ENCODE results near the gene TP73. TPM values are rescaled to one million over a fixed set of nuclear protein-coding genes. Genes with fewer than 3 reads are reported as not detected.

The TP73 gene
- total RNA-seq, 1 experiment from 2014 or later, result 6.9 TPM

DNA sequence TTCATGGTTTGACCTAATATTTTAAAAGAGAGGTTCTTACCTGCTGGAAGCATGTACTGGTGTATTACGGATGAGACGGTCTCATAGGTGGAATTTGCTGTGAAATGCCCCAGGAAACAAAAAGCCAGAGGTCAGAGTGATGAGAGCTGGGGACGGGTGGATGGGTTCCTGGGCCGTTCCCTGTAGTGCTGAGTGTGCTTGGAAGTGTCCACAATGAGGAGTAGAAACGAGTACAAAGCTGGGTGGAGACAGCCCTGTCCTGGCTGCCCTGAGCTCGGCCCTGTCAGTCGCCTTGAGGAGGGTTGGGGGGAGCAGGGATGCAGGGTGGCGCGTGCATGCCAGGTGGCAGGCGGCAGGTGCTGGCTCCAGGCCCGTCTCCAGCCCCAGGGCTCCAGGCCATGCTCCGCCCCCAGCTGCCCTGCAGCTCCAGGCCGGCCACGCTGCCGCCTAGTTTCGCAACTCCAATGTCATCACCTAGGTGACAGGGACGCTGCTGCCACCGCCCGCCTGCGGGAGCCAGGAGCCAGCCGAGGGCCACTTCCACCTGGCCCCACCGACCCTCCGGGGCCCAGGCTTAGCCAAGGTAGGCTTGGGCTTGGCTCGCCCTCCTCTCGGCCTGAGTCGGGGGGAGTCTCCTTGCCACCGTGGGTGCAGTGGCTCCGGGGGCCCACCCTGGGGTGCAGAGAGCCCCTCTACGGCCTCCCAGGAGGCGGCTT, 16.4 kb downstream of the TP73 start:
- CTCF ChIA-PET, result no interaction called here
- no peaks in the 10 kb centered on the region for H3K9me3 ChIP-seq (ENCODE audit: insufficient read depth, low read depth)
- no peak overlapping the region for H3K4me3 ChIP-seq
- no peaks in the 10 kb centered on the region; the same call in 1 of the 2 replicates for H4K20me1 ChIP-seq (ENCODE audit: insufficient read depth)
- no peak overlapping the region for H3K27ac ChIP-seq
- peaks cover 24% of the 10 kb centered on the region; the same call in 1 of the 2 replicates for H3K27me3 ChIP-seq (ENCODE audit: insufficient read depth, low read depth)
- H3K79me2 ChIP-seq (ENCODE audit: low read depth), result no peaks in the 10 kb centered on the region
- peaks cover 20% of the 10 kb centered on the region; the same call in 1 of the 2 replicates for H3K4me1 ChIP-seq (replicated peaks; ENCODE audit: insufficient read depth)
- POLR2A ChIA-PET (ENCODE audit: unreplicated experiment), result interaction anchor here (0.6 kb wide), 2 partner anchors 26 to 142 kb away, joined by 5 to 6 read pairs; no protein-coding TSS in a partner anchor
- DNase-seq, result peak; percentile 75 to 94
- peak overlapping the region; percentile 61 for H3K4me2 ChIP-seq
- no peak overlapping the region for H2AFZ ChIP-seq
- no peaks in the 10 kb centered on the region for H3K36me3 ChIP-seq (ENCODE audit: low read depth)
- TF ChIP-seq, protein P1, sequence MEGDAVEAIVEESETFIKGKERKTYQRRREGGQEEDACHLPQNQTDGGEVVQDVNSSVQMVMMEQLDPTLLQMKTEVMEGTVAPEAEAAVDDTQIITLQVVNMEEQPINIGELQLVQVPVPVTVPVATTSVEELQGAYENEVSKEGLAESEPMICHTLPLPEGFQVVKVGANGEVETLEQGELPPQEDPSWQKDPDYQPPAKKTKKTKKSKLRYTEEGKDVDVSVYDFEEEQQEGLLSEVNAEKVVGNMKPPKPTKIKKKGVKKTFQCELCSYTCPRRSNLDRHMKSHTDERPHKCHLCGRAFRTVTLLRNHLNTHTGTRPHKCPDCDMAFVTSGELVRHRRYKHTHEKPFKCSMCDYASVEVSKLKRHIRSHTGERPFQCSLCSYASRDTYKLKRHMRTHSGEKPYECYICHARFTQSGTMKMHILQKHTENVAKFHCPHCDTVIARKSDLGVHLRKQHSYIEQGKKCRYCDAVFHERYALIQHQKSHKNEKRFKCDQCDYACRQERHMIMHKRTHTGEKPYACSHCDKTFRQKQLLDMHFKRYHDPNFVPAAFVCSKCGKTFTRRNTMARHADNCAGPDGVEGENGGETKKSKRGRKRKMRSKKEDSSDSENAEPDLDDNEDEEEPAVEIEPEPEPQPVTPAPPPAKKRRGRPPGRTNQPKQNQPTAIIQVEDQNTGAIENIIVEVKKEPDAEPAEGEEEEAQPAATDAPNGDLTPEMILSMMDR (conservative IDR thresholded peaks at IDR 0.05), result no peak
- TF ChIP-seq EZH2 (IDR thresholded peaks at IDR 0.05; ENCODE audit: low read depth), result no peak
- no peaks in the 10 kb centered on the region for H3K9me2 ChIP-seq (ENCODE audit: insufficient read depth)
- intact Hi-C loops (cut with micrococcal nuclease; ENCODE audit: unreplicated experiment), result no loop called here
- BruUV-seq (replicated peaks), result no TSS peak
- H3F3A ChIP-seq (ENCODE audit: insufficient read depth, low read depth), result peaks cover 8% of the 10 kb centered on the region; the same call in 1 of the 2 replicates

DNA sequence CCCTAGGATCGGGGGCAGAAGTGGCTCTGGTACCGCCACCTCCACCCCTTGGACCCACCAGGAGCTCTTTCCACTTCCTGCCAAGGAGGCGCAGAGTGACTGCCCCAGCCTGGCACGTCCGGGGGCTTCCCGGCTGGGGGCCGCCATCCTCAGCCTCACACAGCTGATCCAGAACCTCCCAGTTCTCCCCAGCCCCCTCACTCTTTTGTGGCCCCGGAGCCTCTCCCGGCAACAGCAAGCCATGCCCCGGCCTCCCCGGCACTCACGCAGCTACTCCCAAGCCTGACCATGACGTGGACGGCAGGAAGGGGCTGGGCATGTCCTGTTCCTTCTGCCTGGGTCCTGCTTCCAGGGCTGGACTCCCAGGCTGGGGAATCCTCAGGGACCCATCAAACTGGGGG, 17.1 kb downstream of the TP73 start:
- H3K27me3 ChIP-seq (ENCODE audit: insufficient read depth, low read depth), result peaks cover 17% of the 10 kb centered on the region; the same call in 1 of the 2 replicates
- intact Hi-C loops (cut with micrococcal nuclease; ENCODE audit: unreplicated experiment), result no loop called here
- DNase-seq, result peak in 1 of 2 experiments; percentile 32
- CTCF ChIA-PET, result no interaction called here
- POLR2A ChIA-PET (ENCODE audit: unreplicated experiment), result interaction anchor here (0.6 kb wide), 1 partner anchor 143 kb away, joined by 6 read pairs; no protein-coding TSS in a partner anchor
- no peak overlapping the region for H2AFZ ChIP-seq
- no peaks in the 10 kb centered on the region for H3K79me2 ChIP-seq (ENCODE audit: low read depth)
- H3K4me1 ChIP-seq (replicated peaks; ENCODE audit: insufficient read depth), result peaks cover 22% of the 10 kb centered on the region
- no peak overlapping the region for H3K4me3 ChIP-seq
- H4K20me1 ChIP-seq (ENCODE audit: insufficient read depth), result no peaks in the 10 kb centered on the region; the same call in 1 of the 2 replicates
- H3K36me3 ChIP-seq (ENCODE audit: low read depth), result no peaks in the 10 kb centered on the region
- H3K9me2 ChIP-seq (ENCODE audit: insufficient read depth), result no peaks in the 10 kb centered on the region
- TF ChIP-seq, protein P1 (conservative IDR thresholded peaks at IDR 0.05), result no peak
- TF ChIP-seq EZH2 (IDR thresholded peaks at IDR 0.05; ENCODE audit: low read depth), result no peak
- no peaks in the 10 kb centered on the region for H3K9me3 ChIP-seq (ENCODE audit: insufficient read depth, low read depth)
- no peak overlapping the region for H3K27ac ChIP-seq
- H3F3A ChIP-seq (ENCODE audit: insufficient read depth, low read depth), result peaks cover 8% of the 10 kb centered on the region; the same call in 1 of the 2 replicates
- no peak overlapping the region for H3K4me2 ChIP-seq
- BruUV-seq (replicated peaks), result no TSS peak

GRCh38 chr1:3669971-3670431, 17.7 kb downstream of the TP73 start:
- no peak overlapping the region for H3K4me3 ChIP-seq
- no peak for TF ChIP-seq EZH2 (IDR thresholded peaks at IDR 0.05; ENCODE audit: low read depth)
- TF ChIP-seq, protein P1 (conservative IDR thresholded peaks at IDR 0.05), result no peak
- POLR2A ChIA-PET (ENCODE audit: unreplicated experiment), result no interaction called here
- intact Hi-C loops (cut with micrococcal nuclease; ENCODE audit: unreplicated experiment), result no loop called here
- H2AFZ ChIP-seq, result no peak overlapping the region
- no peaks in the 10 kb centered on the region for H3K9me3 ChIP-seq (ENCODE audit: insufficient read depth, low read depth)
- H3F3A ChIP-seq (ENCODE audit: insufficient read depth, low read depth), result peaks cover 8% of the 10 kb centered on the region; the same call in 1 of the 2 replicates
- no TSS peak for BruUV-seq (replicated peaks)
- DNase-seq, result peak in 1 of 2 experiments; percentile 21
- CTCF ChIA-PET, result no interaction called here
- peaks cover 24% of the 10 kb centered on the region for H3K4me1 ChIP-seq (replicated peaks; ENCODE audit: insufficient read depth)
- no peaks in the 10 kb centered on the region for H3K36me3 ChIP-seq (ENCODE audit: low read depth)
- H4K20me1 ChIP-seq (ENCODE audit: insufficient read depth), result no peaks in the 10 kb centered on the region; the same call in 1 of the 2 replicates
- H3K9me2 ChIP-seq (ENCODE audit: insufficient read depth), result no peaks in the 10 kb centered on the region
- no peak overlapping the region for H3K27ac ChIP-seq
- peaks cover 11% of the 10 kb centered on the region; the same call in 1 of the 2 replicates for H3K27me3 ChIP-seq (ENCODE audit: insufficient read depth, low read depth)
- H3K79me2 ChIP-seq (ENCODE audit: low read depth), result no peaks in the 10 kb centered on the region
- H3K4me2 ChIP-seq, result no peak overlapping the region
